ENCODE data around the gene NRDC. TPM values are rescaled to one million over a fixed set of nuclear protein-coding genes. Genes with fewer than 3 reads are reported as not detected.
"Not testable (repeated sequence)": the region's sequence is repeated elsewhere in the genome, so short reads cannot be mapped to it uniquely, and the experiment has no call there.

The NRDC gene
- total RNA-seq, 4 donors from 2014 or later = 63.4 to 116 (median 87.1) TPM

DNA sequence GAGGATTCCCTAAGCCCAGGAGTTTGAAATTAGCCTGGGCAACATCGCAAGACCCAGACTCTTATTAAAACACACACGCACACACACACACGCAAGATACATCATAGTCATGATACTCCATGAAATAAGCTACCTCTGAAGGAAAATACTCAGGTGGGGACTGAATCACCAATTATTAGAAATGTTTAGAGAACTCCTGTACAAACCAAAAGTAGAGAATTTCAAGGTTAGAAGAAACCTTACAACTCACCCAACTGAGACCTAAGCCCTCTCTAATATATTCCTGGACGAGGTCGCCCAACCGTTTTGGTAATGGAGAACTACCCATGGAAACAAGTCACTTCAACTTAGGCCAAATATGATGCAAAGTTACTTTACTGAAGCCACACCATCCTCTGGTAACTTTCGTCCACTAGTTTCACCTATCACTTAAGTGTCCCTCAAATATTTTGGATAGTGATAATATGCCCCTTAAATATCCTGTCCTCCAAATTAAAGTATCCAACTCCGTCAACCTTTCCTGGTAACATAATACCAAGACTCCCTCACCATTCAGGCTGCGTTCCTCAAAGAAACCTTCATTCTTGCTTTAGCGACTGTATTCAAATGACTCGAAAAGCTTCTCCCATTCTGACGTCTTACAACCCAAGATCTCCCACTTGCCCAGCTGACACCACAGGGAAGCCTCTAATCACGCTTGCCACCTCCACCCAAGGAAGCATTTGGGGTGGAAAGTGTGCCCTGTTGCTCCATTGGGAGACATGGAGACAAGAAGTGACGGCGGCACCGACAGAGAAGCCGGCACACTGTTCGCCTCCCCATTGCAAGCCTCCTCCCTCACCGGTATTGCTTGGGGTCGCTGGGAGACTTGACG is 856 bp downstream of the NRDC start:
- 9 to 13% methylated on average over 9 to 21 of the region's 21 CpGs for WGBS, 2 donors (ENCODE audit: low coverage in 1 of 2)
- H3K27ac ChIP-seq = peak overlapping the region; percentile 92 to 99 (median 99)
- TF ChIP-seq, protein P1, sequence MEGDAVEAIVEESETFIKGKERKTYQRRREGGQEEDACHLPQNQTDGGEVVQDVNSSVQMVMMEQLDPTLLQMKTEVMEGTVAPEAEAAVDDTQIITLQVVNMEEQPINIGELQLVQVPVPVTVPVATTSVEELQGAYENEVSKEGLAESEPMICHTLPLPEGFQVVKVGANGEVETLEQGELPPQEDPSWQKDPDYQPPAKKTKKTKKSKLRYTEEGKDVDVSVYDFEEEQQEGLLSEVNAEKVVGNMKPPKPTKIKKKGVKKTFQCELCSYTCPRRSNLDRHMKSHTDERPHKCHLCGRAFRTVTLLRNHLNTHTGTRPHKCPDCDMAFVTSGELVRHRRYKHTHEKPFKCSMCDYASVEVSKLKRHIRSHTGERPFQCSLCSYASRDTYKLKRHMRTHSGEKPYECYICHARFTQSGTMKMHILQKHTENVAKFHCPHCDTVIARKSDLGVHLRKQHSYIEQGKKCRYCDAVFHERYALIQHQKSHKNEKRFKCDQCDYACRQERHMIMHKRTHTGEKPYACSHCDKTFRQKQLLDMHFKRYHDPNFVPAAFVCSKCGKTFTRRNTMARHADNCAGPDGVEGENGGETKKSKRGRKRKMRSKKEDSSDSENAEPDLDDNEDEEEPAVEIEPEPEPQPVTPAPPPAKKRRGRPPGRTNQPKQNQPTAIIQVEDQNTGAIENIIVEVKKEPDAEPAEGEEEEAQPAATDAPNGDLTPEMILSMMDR (IDR thresholded peaks at IDR 0.05) = no peak
- TF ChIP-seq POLR2AphosphoS5 (IDR thresholded peaks at IDR 0.05) = no peak
- TF ChIP-seq POLR2A (IDR thresholded peaks at IDR 0.05) = no peak
- TF ChIP-seq EP300 (IDR thresholded peaks at IDR 0.05; ENCODE audit: low read depth) = no peak
- intact Hi-C loops (cut with DNase I; ENCODE audit: low total_unique reads) = no loop called here
- H3K4me3 ChIP-seq = peak overlapping the region; percentile 86 to 98 (median 94)
- H3K27me3 ChIP-seq = peaks cover 17% of the 10 kb centered on the region
- peaks cover 25 to 48% (median 34%) of the 10 kb centered on the region in 4 donors for H3K4me1 ChIP-seq
- no peaks in the 10 kb centered on the region for H3K36me3 ChIP-seq
- peak; percentile 32 for DNase-seq
- H3K9me3 ChIP-seq = no peaks in the 10 kb centered on the region
- in situ Hi-C loops (cut with MboI; ENCODE audit: low pct_ligation_motif_present in 1 of 4, low pct_unique_long_range_greater_than_20kb in 1 of 4, low sequenced_read_pairs in 3 of 4) = no loop called here

DNA sequence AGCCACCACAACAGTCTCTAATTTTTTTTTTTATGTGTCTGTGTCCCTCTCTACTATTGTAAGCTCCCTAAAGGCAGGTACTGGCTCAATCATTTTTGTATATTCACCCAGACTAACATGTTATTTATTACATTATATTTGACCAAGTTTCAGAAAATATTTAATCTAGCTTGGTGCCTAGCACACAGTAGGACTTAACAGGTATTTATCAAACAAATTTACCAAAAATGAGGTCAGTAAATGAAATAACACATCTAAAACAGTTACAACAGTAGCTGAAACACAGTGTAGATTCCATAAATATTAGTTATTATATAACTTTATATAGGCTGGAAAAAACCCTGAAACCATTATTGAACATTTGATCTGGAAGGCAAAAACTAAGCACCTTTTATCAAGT is 2.7 kb downstream of the NRDC start:
- DNase-seq = no peak
- in situ Hi-C loops (cut with MboI; ENCODE audit: low pct_ligation_motif_present in 1 of 4, low pct_unique_long_range_greater_than_20kb in 1 of 4, low sequenced_read_pairs in 3 of 4) = no loop called here
- no peak overlapping the region for H3K27ac ChIP-seq

DNA sequence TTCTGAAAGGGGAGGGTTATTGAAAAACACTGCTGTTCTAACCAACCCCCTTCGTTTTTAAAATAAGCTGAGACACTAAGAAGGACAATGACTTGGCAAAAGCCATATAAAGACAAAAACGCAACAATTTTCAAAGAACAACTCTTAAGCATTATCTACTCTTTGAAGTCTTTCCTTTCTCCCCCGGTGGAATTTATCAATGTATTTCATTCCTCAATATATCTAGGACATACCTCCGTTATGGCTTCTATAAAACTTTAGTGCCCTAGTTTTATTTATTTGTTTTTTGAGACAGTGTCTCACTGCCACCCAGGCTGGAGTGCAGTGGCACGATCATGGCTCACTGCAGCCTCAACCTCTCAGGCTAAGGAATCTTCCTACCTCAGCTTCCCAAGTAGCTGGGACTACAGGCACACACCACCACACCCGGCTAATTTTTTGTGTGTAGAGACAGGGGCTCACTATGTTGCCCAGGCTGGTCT is 3.2 kb downstream of the NRDC start:
- Histone ChIP-seq H3K4me3 (peak overlapping the region in 1 of 4 donors; percentile 18), H3K27me3 (no peaks in the 10 kb centered on the region), H3K9me3 (no peaks in the 10 kb centered on the region), H3K36me3 (no peaks in the 10 kb centered on the region), H3K27ac (no peak overlapping the region), H3K4me1 (peaks cover 25 to 48% (median 41%) of the 10 kb centered on the region in 4 donors)
- no peak for TF ChIP-seq POLR2AphosphoS5 (IDR thresholded peaks at IDR 0.05)
- TF ChIP-seq, protein P1 (IDR thresholded peaks at IDR 0.05) = no peak
- TF ChIP-seq EP300 (IDR thresholded peaks at IDR 0.05; ENCODE audit: low read depth) = no peak
- no peak for TF ChIP-seq POLR2A (IDR thresholded peaks at IDR 0.05)
- no peak for DNase-seq
- intact Hi-C loops (cut with DNase I; ENCODE audit: low total_unique reads) (no loop called here), in situ Hi-C loops (cut with MboI; ENCODE audit: low pct_ligation_motif_present in 1 of 4, low pct_unique_long_range_greater_than_20kb in 1 of 4, low sequenced_read_pairs in 3 of 4) (no loop called here)
- 24 to 45% methylated on average over 3 to 6 of the region's 6 CpGs for WGBS, 2 donors (ENCODE audit: low coverage in 1 of 2)

More for the DNA sequence above, 2.7 kb downstream of the NRDC start:
- peak overlapping the region in 1 of 4 donors; percentile 18 for H3K4me3 ChIP-seq
- H3K36me3 ChIP-seq = no peaks in the 10 kb centered on the region
- peaks cover 25 to 48% (median 41%) of the 10 kb centered on the region in 4 donors for H3K4me1 ChIP-seq
- intact Hi-C loops (cut with DNase I; ENCODE audit: low total_unique reads) = no loop called here
- no peaks in the 10 kb centered on the region for H3K9me3 ChIP-seq
- H3K27me3 ChIP-seq = no peaks in the 10 kb centered on the region
- TF ChIP-seq POLR2A (IDR thresholded peaks at IDR 0.05) (no peak), POLR2AphosphoS5 (IDR thresholded peaks at IDR 0.05) (no peak), EP300 (IDR thresholded peaks at IDR 0.05; ENCODE audit: low read depth) (no peak)
- TF ChIP-seq, protein P1 (IDR thresholded peaks at IDR 0.05) = no peak

DNA sequence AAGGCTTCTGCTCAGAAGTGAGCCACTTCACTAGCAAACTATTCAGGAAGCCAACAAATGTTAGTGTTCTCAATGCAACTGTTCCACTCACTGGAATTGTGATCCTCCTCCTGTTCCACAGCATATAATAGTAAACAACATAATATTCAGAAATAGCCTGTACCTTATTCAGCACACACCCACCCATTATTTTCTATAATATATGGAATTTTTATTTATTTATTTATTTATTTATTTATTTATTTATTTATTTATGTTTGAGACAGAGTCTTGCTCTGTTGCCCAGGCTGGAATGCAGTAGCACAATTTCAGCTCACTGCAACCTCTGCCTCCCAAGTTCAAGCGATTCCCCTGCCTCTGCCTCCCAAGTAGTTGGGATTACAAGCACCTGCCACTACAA is 5.3 kb downstream of the NRDC start:
- H3K4me3 ChIP-seq; in situ Hi-C loops (cut with MboI; ENCODE audit: low pct_ligation_motif_present in 1 of 4, low pct_unique_long_range_greater_than_20kb in 1 of 4, low sequenced_read_pairs in 3 of 4); DNase-seq; H3K9me3 ChIP-seq; H3K36me3 ChIP-seq; H3K27me3 ChIP-seq; H3K27ac ChIP-seq; intact Hi-C loops (cut with DNase I; ENCODE audit: low total_unique reads): not testable (repeated sequence)
- peaks cover 25 to 43% (median 40%) of the 10 kb centered on the region in 4 donors for H3K4me1 ChIP-seq
- 100% methylated on average over 1 of the region's 1 CpG; no CpG with 5 or more reads in 1 of the 2 donors for WGBS, 2 donors (ENCODE audit: low coverage in 1 of 2)
